Heart left ventricle (tissue), 13 donors: Measurements from ENCODE around the gene KCNMA1.

ENCODE experiments used
- CTCF ChIP-seq, 12 donors: fragments of 200-600 bp; sonication (generic) in 4 of 12; IDR thresholded peaks; one replicate each; pipeline versions ENCODE4 v1.5.0 to v1.8.0; 2018 to 2022; ENCODE audit warnings: antibody characterized with exemption in 12 of 12, mild to moderate bottlenecking in 5 of 12
- POLR2A ChIP-seq, 2 donors: fragments of 450-650 bp; IDR thresholded peaks; one replicate each; pipeline ENCODE4 v1.6.1; 2017; ENCODE audit warnings: antibody characterized with exemption in 2 of 2, mild to moderate bottlenecking in 2 of 2, moderate library complexity in 2 of 2
- donor health status: ischemic (EF 13 %, LVEDD 7.1; RV severe dilation, severe dysfunction).
- donor health status: DM: no; HTN: yes; CAD: no.
- donor health status: DM: no; HTN: no; CAD: no.
- donor health status: ischemic (EF 25% LVEDD 6.9; RV normal size, moderate dysfunction).
- donor health status: ischemic (EF 25% LVEDD 5.7; RV mildly dilated, moderate dysfunction).
- donor health status: ischemic (EF 35%, LVEDD 5.7; RV mildly dilated, moderate dysfunction).
- donor health status: nonischemic (EF 11% LVEDD 7.7; RV severe dilation, severe dysfunction).
- donor health status: DM: yes; HTN: yes; CAD: no.
- donor health status: PGD.
- donor health status: ischemic (EF 29% LVEDD 5.4; RV normal size, mild dysfunction).
- donor health status: nonischemic (EF 23%, LVEDD 6.1; RV moderate dilation, normal function).

- TF ChIP-seq CTCF (IDR thresholded peaks at IDR 0.05) (no peak), POLR2A (IDR thresholded peaks at IDR 0.05) (no peak)
Observed at GRCh38 chr10:77498829-77499228, 138.8 kb downstream of the KCNMA1 start.
